Heart left ventricle (tissue), 16 donors: ENCODE results near the gene SUN1. TPM values are rescaled to one million over a fixed set of nuclear protein-coding genes. Genes with fewer than 3 reads are reported as not detected.
A peak's percentile ranks its signal among the peaks of the same experiment; 100 is the strongest.

Experiments used
- ATAC-seq, 4 donors: fragments of 200-7000 bp; cut with Tn5 transposase; one replicate each; pipeline ENCODE4 v1.9.1; 2020 to 2022; ENCODE audit warnings: moderate library complexity in 4 of 4, mild to moderate bottlenecking in 3 of 4, moderate number of reproducible peaks in 1 of 4
- DNase-seq, 5 donors: peaks; one replicate each; pipeline ENCODE4 v3.0.0-alpha.2; 2020
- H3K27ac ChIP-seq, 12 donors: fragments of 200-600 bp; sonication (generic) in 4 of 12; one replicate each; pipeline versions ENCODE4 v1.5.0 to v1.8.0; 2016 to 2022; ENCODE audit warnings: mild to moderate bottlenecking in 2 of 12
- H3K27me3 ChIP-seq, 9 donors: fragments of 200-600 bp; sonication (generic) in 2 of 9; one replicate each; pipeline versions ENCODE4 v1.5.1 to v1.8.0; 2016 to 2022; ENCODE audit warnings: mild to moderate bottlenecking in 3 of 9
- H3K36me3 ChIP-seq, 9 donors: fragments of 200-600 bp; sonication (generic) in 2 of 9; one replicate each; pipeline versions ENCODE4 v1.5.0 to v1.8.0; 2018 to 2022; ENCODE audit warnings: mild to moderate bottlenecking in 2 of 9
- H3K4me1 ChIP-seq, 12 donors: fragments of 200-600 bp; sonication (generic) in 4 of 12; one replicate each; pipeline versions ENCODE4 v1.5.0 to v1.8.0; 2016 to 2022; ENCODE audit warnings: mild to moderate bottlenecking in 3 of 12
- H3K4me3 ChIP-seq, 12 donors: fragments of 200-600 bp; sonication (generic) in 4 of 12; one replicate each; pipeline versions ENCODE4 v1.5.0 to v1.8.0; 2017 to 2022; ENCODE audit warnings: mild to moderate bottlenecking in 9 of 12, moderate library complexity in 4 of 12
- H3K9me3 ChIP-seq, 12 donors: fragments of 200-600 bp; sonication (generic) in 4 of 12; one replicate each; pipeline versions ENCODE4 v1.5.0 to v1.8.0; 2016 to 2022; ENCODE audit warnings: mild to moderate bottlenecking in 1 of 12
- CTCF ChIP-seq, 12 donors: fragments of 200-600 bp; sonication (generic) in 4 of 12; IDR thresholded peaks; one replicate each; pipeline versions ENCODE4 v1.5.0 to v1.8.0; 2018 to 2022; ENCODE audit warnings: antibody characterized with exemption in 12 of 12, mild to moderate bottlenecking in 5 of 12
- POLR2A ChIP-seq, 2 donors: fragments of 450-650 bp; IDR thresholded peaks; one replicate each; pipeline ENCODE4 v1.6.1; 2017; ENCODE audit warnings: antibody characterized with exemption in 2 of 2, mild to moderate bottlenecking in 2 of 2, moderate library complexity in 2 of 2
- WGBS, 4 donors: extraction: QIAGEN DNeasy Blood & Tissue Kit in 2 of 4; methylation state at CpG; one replicate each; pipeline versions ENCODE4 v1.1.5 to v1.1.7; 2013 to 2018; 5-methylcytosine and 5-hydroxymethylcytosine counted together
- intact Hi-C, 10 donors: fragments of 100-400 bp; cut with DNase I; formaldehyde crosslinking; loops; one replicate each; pipeline versions ENCODE4 v1.11.1 to v1.14.2; 2022
- polyA plus RNA-seq, 2 donors: library from polyadenylated mRNA; stranded (reverse); fragments of 200-250 nt; gene quantifications; one replicate each; pipeline ENCODE4 v1.2.3, GENCODE V29; 2013
- total RNA-seq, 9 donors: library from RNA; depleted of rRNA in 2 of 9; stranded (reverse); fragments of >200 nt in 2 of 9; fragmentation: NEBNext Ultra II Directional in 3 of 9; extraction: Animal tissue kit (Norgen Biotek cat#: 25700) in 3 of 9; gene quantifications; one replicate each; pipeline versions ENCODE4 v1.1.0 to v1.2.4, GENCODE V29; 2016 to 2023
- donor health status: ischemic (EF 13 %, LVEDD 7.1; RV severe dilation, severe dysfunction).
- donor health status: healthy with polysubstance abuse.
- donor health status: DM: no; HTN: yes; CAD: no.
- donor health status: DM: no; HTN: no; CAD: no.
- donor health status: ischemic (EF 25% LVEDD 6.9; RV normal size, moderate dysfunction).
- donor health status: ischemic (EF 25% LVEDD 5.7; RV mildly dilated, moderate dysfunction).
- donor health status: healthy.
- donor health status: DM: yes; HTN: yes; CAD: no.
- donor health status: ischemic (EF 35%, LVEDD 5.7; RV mildly dilated, moderate dysfunction).
- donor health status: nonischemic (EF 11% LVEDD 7.7; RV severe dilation, severe dysfunction).
- donor health status: DM: yes; HTN: yes; CAD: no.
- donor health status: PGD.
- donor health status: ischemic (EF 29% LVEDD 5.4; RV normal size, mild dysfunction).
- donor health status: nonischemic (EF 23%, LVEDD 6.1; RV moderate dilation, normal function).

SUN1 gene
- total and polyA plus RNA-seq, 11 donors, result 111 to 203 (median 151) TPM

GRCh38 chr7:863106-863505, 30.8 kb downstream of the SUN1 start:
- no peak for DNase-seq

DNA sequence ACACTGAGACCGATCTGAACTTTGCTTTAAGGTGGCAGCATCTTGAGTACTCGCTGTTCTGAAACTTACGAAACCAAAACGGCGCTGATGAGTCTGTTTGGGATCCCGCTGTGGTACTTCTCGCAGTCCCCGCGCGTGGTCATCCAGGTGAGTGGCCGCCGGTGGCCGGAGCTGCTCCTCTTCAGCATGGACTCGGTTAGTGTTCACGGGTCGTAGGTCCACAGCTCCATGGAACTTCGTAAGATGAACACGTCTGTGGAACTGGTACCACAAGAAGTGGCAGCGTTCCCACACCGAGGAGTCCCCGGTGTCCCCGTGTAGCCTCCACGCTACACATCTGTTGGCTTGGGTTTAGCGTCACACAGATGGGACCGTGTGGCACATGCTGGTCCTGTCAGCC, 33.6 kb downstream of the SUN1 start:
- 93 to 97% (median 96%) methylated on average over 17 to 25 of the region's 25 CpGs for WGBS, 4 donors
- H3K36me3 ChIP-seq, result peaks cover 4 to 93% (median 85%) of the 10 kb centered on the region in 9 donors
- DNase-seq (peak in 1 of 5 donors; percentile 48), ATAC-seq (no peak)
- no peak for TF ChIP-seq POLR2A (IDR thresholded peaks at IDR 0.05)
- no peak for TF ChIP-seq CTCF (IDR thresholded peaks at IDR 0.05)
- H3K4me1 ChIP-seq, result peaks cover 0 to 29% (median 14%) of the 10 kb centered on the region in 12 donors
- intact Hi-C loops, result loop anchor here in 4 of 10 donors (5.0 to 10.0 kb wide), 3 partner anchors 44 to 541 kb away; no protein-coding TSS in a partner anchor
- no peaks in the 10 kb centered on the region for H3K27me3 ChIP-seq
- H3K27ac ChIP-seq, result peak overlapping the region in 7 of 12 donors; percentile 6 to 88 (median 76)
- no peaks in the 10 kb centered on the region for H3K9me3 ChIP-seq
- no peak overlapping the region for H3K4me3 ChIP-seq

More at GRCh38 chr7:863106-863505, 30.8 kb downstream of the SUN1 start:
- H3K4me3 ChIP-seq, result no peak overlapping the region
- H3K4me1 ChIP-seq, result peaks cover 0 to 16% (median 11%) of the 10 kb centered on the region in 12 donors
- intact Hi-C loops, result loop anchor here in 2 of 10 donors (10.0 kb wide), 1 partner anchor 538 kb away; no protein-coding TSS in a partner anchor
- H3K27ac ChIP-seq, result no peak overlapping the region
- no peaks in the 10 kb centered on the region for H3K9me3 ChIP-seq
- ATAC-seq, result no peak
- TF ChIP-seq CTCF (IDR thresholded peaks at IDR 0.05), result no peak
- no peak for TF ChIP-seq POLR2A (IDR thresholded peaks at IDR 0.05)
- WGBS, 4 donors, result 88 to 98% (median 91%) methylated on average over 16 of the region's 16 CpGs
- H3K36me3 ChIP-seq, result peaks cover 8 to 99% (median 92%) of the 10 kb centered on the region in 9 donors
- H3K27me3 ChIP-seq, result no peaks in the 10 kb centered on the region

DNA sequence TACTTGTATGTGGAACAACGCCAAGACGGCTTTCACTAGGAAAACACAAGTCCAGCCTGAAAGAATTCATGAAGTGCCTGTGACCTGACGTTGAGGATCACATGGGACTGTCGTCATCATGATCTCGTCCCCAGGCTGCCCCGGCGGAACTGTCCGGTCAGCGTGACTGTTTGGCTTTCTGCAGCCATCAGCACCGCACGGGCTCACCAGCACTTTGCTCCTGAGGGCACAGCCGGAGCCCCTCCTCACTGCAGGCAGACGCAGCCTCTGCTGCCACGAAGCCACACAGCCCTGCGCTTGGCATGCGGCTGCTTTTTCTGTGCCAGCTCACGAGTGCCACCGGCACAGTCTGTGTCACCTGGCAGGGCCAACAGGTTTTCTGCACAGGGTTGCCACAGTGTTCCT, 34.7 kb downstream of the SUN1 start:
- intact Hi-C loops, result loop anchor here in 4 of 10 donors (5.0 to 10.0 kb wide), 3 partner anchors 45 to 542 kb away; no protein-coding TSS in a partner anchor
- DNase-seq, result peak; percentile 61 to 82 (median 75)
- TF ChIP-seq CTCF (IDR thresholded peaks at IDR 0.05), result no peak
- no peak for TF ChIP-seq POLR2A (IDR thresholded peaks at IDR 0.05)
- no peaks in the 10 kb centered on the region for H3K27me3 ChIP-seq
- H3K4me3 ChIP-seq, result peak overlapping the region in 1 of 12 donors; percentile 4
- peaks cover 0 to 93% (median 85%) of the 10 kb centered on the region in 9 donors for H3K36me3 ChIP-seq
- H3K9me3 ChIP-seq, result no peaks in the 10 kb centered on the region
- peak overlapping the region; percentile 33 to 88 (median 74) for H3K27ac ChIP-seq
- peak; percentile 74 to 87 (median 80) for ATAC-seq
- WGBS, 4 donors, result 43 to 76% (median 51%) methylated on average over 14 to 18 of the region's 18 CpGs
- H3K4me1 ChIP-seq, result peaks cover 0 to 33% (median 14%) of the 10 kb centered on the region in 12 donors

- Histone ChIP-seq H3K4me1 (peaks cover 0 to 38% (median 15%) of the 10 kb centered on the region in 12 donors), H3K27ac (peak overlapping the region; percentile 33 to 88 (median 74)), H3K36me3 (peaks cover 0 to 93% (median 85%) of the 10 kb centered on the region in 9 donors), H3K4me3 (peak overlapping the region in 1 of 12 donors; percentile 4), H3K27me3 (no peaks in the 10 kb centered on the region), H3K9me3 (no peaks in the 10 kb centered on the region)
- DNase-seq (peak; percentile 56 to 89 (median 72)), ATAC-seq (peak; percentile 83 to 89 (median 84))
- 59 to 74% (median 68%) methylated on average over 15 to 22 of the region's 22 CpGs for WGBS, 4 donors
- intact Hi-C loops, result loop anchor here in 4 of 10 donors (5.0 to 10.0 kb wide), 3 partner anchors 45 to 543 kb away; no protein-coding TSS in a partner anchor
- TF ChIP-seq CTCF (IDR thresholded peaks at IDR 0.05) (peak in 1 of 12 donors; percentile 22), POLR2A (IDR thresholded peaks at IDR 0.05) (no peak)
These were observed 35.3 kb downstream of the SUN1 start for GRCh38 chr7:867406-868188.
